MCF 10A (cell line): Measurements from ENCODE around the gene PNRC2. TPM values are rescaled to one million over a fixed set of nuclear protein-coding genes. Genes with fewer than 3 reads are reported as not detected.

Source experiments
- BruUV-seq: library from RNA; stranded (reverse); fragments of 400-500 nt; replicated peaks from 2 replicates; lab custom pipeline; 2021; lab: Mats Ljungman, UMichigan
- CTCF ChIA-PET: fragments of 300-600 bp; sonication (Branson Sonifier 250); formaldehyde crosslinking; extraction: SDS; loops from one replicate; lab custom pipeline; 2021; ENCODE audit warnings: antibody characterized with exemption, inconsistent platforms; lab: Yijun Ruan, JAX
- POLR2A ChIA-PET: fragments of 300-600, 350-650 bp; sonication (Branson Sonifier 250); formaldehyde crosslinking; extraction: SDS; loops from one replicate; lab custom pipeline; 2020; ENCODE audit warnings: antibody characterized with exemption, inconsistent platforms; lab: Yijun Ruan, JAX
- DNase-seq: peaks from one replicate; pipeline ENCODE4 v3.0.0-alpha.2; 2018; ENCODE audit not compliant: unreplicated experiment
- H3K27ac Mint-ChIP-seq: one replicate; pipeline ENCODE4 v1.8.0; 2022; ENCODE audit warnings: mild to moderate bottlenecking, low read depth, mixed read lengths; ENCODE audit not compliant: unreplicated experiment
- H3K27me3 Mint-ChIP-seq: one replicate; pipeline ENCODE4 v1.8.0; 2022; ENCODE audit warnings: mixed read lengths; ENCODE audit not compliant: insufficient read depth, unreplicated experiment
- H3K36me3 Mint-ChIP-seq: one replicate; pipeline ENCODE4 v1.8.0; 2022; ENCODE audit warnings: mild to moderate bottlenecking, moderate library complexity, mixed read lengths; ENCODE audit not compliant: insufficient read depth, unreplicated experiment
- H3K4me1 Mint-ChIP-seq: one replicate; pipeline ENCODE4 v1.8.0; 2022; ENCODE audit warnings: mixed read lengths; ENCODE audit not compliant: insufficient read depth, unreplicated experiment
- H3K4me3 Mint-ChIP-seq: one replicate; pipeline ENCODE4 v1.8.0; 2022; ENCODE audit warnings: mild to moderate bottlenecking, moderate library complexity, mixed read lengths; ENCODE audit not compliant: unreplicated experiment
- H3K9me3 Mint-ChIP-seq: one replicate; pipeline ENCODE4 v1.8.0; 2022; ENCODE audit warnings: mixed read lengths; ENCODE audit not compliant: unreplicated experiment
- intact Hi-C: fragments of 100-400 bp; cut with micrococcal nuclease; formaldehyde crosslinking; loops from 2 replicates; pipeline ENCODE4 v1.14.1; 2022
- total RNA-seq: library from RNA; stranded (reverse); gene quantifications from 2 replicates; pipeline ENCODE4 v1.2.3, GENCODE V29; 2022
- TF ChIP-seq, protein P1 (sequence below): fragments of 200-600 bp; IDR thresholded peaks from one replicate; pipeline ENCODE4 v1.8.0; 2022; ENCODE audit warnings: antibody characterized with exemption, mild to moderate bottlenecking; ENCODE audit not compliant: unreplicated experiment

PNRC2 gene
- total RNA-seq, 1 experiment from 2014 or later: 115 TPM

DNA sequence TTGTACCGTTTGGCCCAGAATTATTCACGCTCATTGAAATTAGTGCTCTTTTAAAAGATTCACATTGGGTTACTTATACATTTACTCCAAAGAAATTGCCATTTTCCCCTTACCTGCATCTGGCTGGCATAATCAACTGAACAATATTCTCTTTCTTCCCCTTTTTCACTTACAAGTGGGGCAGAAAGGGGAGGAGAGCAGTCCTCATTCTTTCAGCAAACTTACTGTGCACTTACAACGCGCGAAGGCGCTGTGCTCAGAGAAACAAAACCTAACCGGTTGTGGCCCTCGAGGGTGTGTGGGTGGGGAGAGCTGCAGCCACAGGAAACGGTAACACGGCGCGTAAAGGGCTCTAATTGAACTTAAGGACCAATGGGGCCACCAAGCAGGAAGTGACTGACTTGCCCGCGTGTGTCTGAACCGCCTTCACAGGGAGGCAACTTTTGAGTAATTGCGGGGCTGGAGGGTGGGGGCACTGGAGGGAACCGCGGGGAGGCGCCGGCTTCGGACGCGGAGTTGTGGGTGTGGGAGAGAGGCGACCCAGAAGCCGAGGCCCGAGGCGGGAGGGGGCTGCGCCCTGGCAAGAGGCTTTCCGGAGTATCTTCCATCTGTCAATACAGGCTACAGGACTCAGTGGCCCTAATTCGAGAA is 693 bp upstream of the PNRC2 start:
- POLR2A ChIA-PET: interaction anchor here (0.7 to 4.0 kb wide), 18 partner anchors 9 to 408 kb away, joined by 3 to 97 read pairs (median 8); partner anchors contain the start of genes PITHD1 and SRSF10
- H3K4me3 Mint-ChIP-seq: peak overlapping the region; percentile 95
- H3K9me3 Mint-ChIP-seq: no peaks in the 10 kb centered on the region
- intact Hi-C loops: loop anchor here (1.0 to 10.0 kb wide), 2 partner anchors 69 to 156 kb away; partner anchors contain the start of gene MYOM3
- peak overlapping the region; percentile 100 for H3K27ac Mint-ChIP-seq
- peak; percentile 85 for DNase-seq
- CTCF ChIA-PET: interaction anchor here (0.6 to 0.7 kb wide), 2 partner anchors 58 to 467 kb away, joined by 3 to 4 read pairs; no protein-coding TSS in a partner anchor
- H3K36me3 Mint-ChIP-seq: peaks cover 53% of the 10 kb centered on the region
- H3K27me3 Mint-ChIP-seq: no peaks in the 10 kb centered on the region
- H3K4me1 Mint-ChIP-seq: peaks cover 34% of the 10 kb centered on the region
- TSS peak; percentile 54 for BruUV-seq
- TF ChIP-seq, protein P1, sequence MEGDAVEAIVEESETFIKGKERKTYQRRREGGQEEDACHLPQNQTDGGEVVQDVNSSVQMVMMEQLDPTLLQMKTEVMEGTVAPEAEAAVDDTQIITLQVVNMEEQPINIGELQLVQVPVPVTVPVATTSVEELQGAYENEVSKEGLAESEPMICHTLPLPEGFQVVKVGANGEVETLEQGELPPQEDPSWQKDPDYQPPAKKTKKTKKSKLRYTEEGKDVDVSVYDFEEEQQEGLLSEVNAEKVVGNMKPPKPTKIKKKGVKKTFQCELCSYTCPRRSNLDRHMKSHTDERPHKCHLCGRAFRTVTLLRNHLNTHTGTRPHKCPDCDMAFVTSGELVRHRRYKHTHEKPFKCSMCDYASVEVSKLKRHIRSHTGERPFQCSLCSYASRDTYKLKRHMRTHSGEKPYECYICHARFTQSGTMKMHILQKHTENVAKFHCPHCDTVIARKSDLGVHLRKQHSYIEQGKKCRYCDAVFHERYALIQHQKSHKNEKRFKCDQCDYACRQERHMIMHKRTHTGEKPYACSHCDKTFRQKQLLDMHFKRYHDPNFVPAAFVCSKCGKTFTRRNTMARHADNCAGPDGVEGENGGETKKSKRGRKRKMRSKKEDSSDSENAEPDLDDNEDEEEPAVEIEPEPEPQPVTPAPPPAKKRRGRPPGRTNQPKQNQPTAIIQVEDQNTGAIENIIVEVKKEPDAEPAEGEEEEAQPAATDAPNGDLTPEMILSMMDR: no peak

DNA sequence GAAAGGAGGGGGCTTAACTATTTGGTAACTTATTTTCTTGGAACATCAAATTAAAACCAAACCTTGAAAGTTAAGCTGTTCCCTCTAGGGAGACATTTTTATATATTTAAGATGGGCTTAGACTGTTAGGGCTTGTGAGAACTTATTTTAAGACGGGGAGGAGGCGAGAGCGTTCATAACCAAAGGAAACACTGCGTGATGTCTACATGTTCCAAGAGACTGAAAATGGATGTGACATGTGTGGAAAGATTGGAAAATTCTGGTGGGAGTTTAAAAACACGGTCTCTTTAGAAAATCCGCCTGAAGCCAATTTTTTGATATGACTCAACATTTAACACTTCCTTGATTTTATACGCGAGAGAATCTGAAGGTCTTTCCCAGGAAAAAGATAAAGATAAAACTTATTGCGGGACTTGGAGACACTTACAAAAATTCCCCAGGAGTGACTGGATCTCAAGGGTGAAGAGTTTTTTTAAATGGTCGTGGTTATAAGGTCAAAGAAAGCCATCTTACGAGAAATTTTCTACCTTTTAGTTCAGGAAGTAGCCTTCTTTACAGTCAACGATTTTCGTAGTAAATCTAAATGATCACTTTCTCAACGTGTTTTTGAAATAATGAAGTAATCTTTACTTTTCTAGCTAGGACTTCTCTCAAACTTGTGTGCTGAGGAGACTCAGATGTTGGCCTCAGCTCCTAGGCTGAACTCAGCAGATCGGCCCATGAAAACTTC is 828 bp downstream of the PNRC2 start:
- Mint-ChIP-seq H3K4me3 (peak overlapping the region; percentile 95), H3K4me1 (peaks cover 32% of the 10 kb centered on the region), H3K27me3 (no peaks in the 10 kb centered on the region), H3K36me3 (peaks cover 64% of the 10 kb centered on the region), H3K9me3 (no peaks in the 10 kb centered on the region), H3K27ac (peak overlapping the region; percentile 100)
- intact Hi-C loops: no loop called here
- DNase-seq: peak; percentile 34
- TF ChIP-seq, protein P1: no peak
- POLR2A ChIA-PET: interaction anchor here (0.5 to 4.0 kb wide), 36 partner anchors 9 to 1467 kb away, joined by 3 to 97 read pairs (median 5); partner anchors contain the start of genes ELOA, GALE, PITHD1 and SRSF10
- TSS peak; percentile 39 for BruUV-seq
- CTCF ChIA-PET: interaction anchor here (0.7 to 1.9 kb wide), 2 partner anchors 33 to 68 kb away, joined by 4 to 6 read pairs; no protein-coding TSS in a partner anchor

DNA sequence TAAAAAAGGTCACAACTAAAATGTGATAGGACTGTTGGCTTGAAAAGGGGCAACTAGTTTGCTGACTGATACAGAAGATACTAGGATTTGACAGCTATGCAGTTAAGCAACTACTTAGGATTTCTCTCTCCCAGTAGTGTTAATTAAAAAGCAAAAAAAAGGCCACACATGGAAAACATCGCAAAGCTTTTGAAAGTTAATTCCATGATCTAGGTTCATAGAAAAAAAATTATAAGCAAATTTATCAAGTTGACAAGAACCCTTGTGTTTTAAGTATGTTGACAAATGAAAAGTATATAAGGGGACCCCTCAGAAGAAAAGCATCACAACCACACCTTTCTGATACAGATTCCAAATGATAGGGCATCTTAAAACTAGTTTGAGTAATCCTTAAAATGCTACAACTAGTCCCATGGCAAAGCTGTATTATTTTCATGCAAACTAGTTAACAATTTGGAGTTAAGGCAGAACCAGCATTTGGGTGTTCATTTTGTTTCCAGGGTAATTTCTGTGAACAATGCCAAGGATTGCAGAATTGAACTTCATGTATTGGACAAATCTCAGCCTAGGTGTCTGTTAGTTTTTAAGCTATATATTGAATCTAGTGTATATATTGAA is 4.1 kb downstream of the PNRC2 start:
- peaks cover 13% of the 10 kb centered on the region for H3K4me1 Mint-ChIP-seq
- peaks cover 86% of the 10 kb centered on the region for H3K36me3 Mint-ChIP-seq
- H3K27ac Mint-ChIP-seq: peak overlapping the region; percentile 46
- POLR2A ChIA-PET: interaction anchor here (0.6 to 7.3 kb wide), 19 partner anchors 9 to 429 kb away, joined by 3 to 85 read pairs (median 5); partner anchors contain the start of genes ELOA, HMGCL, LYPLA2 and SRSF10
- DNase-seq: no peak
- no TSS peak for BruUV-seq
- intact Hi-C loops: no loop called here
- no peak overlapping the region for H3K4me3 Mint-ChIP-seq
- no peaks in the 10 kb centered on the region for H3K27me3 Mint-ChIP-seq
- TF ChIP-seq, protein P1: no peak
- no peaks in the 10 kb centered on the region for H3K9me3 Mint-ChIP-seq
- CTCF ChIA-PET: interaction anchor here (0.5 to 2.9 kb wide), 4 partner anchors 8 to 154 kb away, joined by 3 to 14 read pairs (median 5); no protein-coding TSS in a partner anchor
